Motor neuron (in vitro differentiated cells): Measurements from ENCODE around the gene CELSR3. TPM values are rescaled to one million over a fixed set of nuclear protein-coding genes. Genes with fewer than 3 reads are reported as not detected.
A peak's percentile ranks its signal among the peaks of the same experiment; 100 is the strongest.

ENCODE experiments used
- ATAC-seq, 8 experiments: fragments of 200-7000 bp; cut with Tn5 transposase; replicated peaks in 6 of 8; 2 replicates each; pipeline ENCODE4 v1.8.0; 2021; ENCODE audit warnings: mild to moderate bottlenecking in 8 of 8, moderate library complexity in 8 of 8
- H3K27ac ChIP-seq, 2 donors: fragments of 250-450 bp; sonication (Bioruptor Pico); 2 replicates each; pipeline ENCODE4 v1.9.0; 2021; ENCODE audit warnings: antibody characterized with exemption in 2 of 2, mild to moderate bottlenecking in 2 of 2, moderate library complexity in 1 of 2
- H3K4me1 ChIP-seq, 2 donors: fragments of 250-450 bp; sonication (Bioruptor Pico); replicated peaks in 1 of 2; 2 replicates each; pipeline ENCODE4 v1.6.1; 2021; ENCODE audit warnings: antibody characterized with exemption in 2 of 2, mild to moderate bottlenecking in 2 of 2, moderate library complexity in 1 of 2
- H3K4me3 ChIP-seq, 5 donors: fragments of 250-450 bp; sonication (Bioruptor Pico); 2 replicates each; pipeline ENCODE4 v1.9.0; 2021; ENCODE audit warnings: antibody characterized with exemption in 5 of 5, mild to moderate bottlenecking in 5 of 5, moderate library complexity in 4 of 5
- WGBS, 10 experiments: fragments of 450-650 bp; shearing (Covaris generic); methylation state at CpG; one replicate each; pipeline ENCODE4 v1.0.0; 2022; 5-methylcytosine and 5-hydroxymethylcytosine counted together
- in situ Hi-C, 9 experiments: fragments of 400-800 bp; cut with MboI; loops; one replicate each; pipeline ENCODE4 v1.15.0; 2021; ENCODE audit warnings: low sequenced_read_pairs in 9 of 9, low pct_unique_long_range_greater_than_20kb in 2 of 9; ENCODE audit not compliant: unreplicated experiment in 9 of 9
- total RNA-seq, 8 experiments: library from RNA; unstranded; fragments of 300-600 nt; gene quantifications; 2 replicates each; pipeline versions ENCODE4 v1.2.3 to v1.2.4, GENCODE V29; 2022

CELSR3 gene
- total RNA-seq, 8 experiments from 2014 or later = 0.97 to 53.4 (median 23.0) TPM

- 36 to 77% methylated on average over 5 to 6 of the region's 7 CpGs; no CpG with 5 or more reads in 8 of the 10 experiments for WGBS, 10 experiments
- Histone ChIP-seq H3K4me1 (peaks cover 11 to 15% of the 10 kb centered on the region in 2 donors), H3K27ac (no peak overlapping the region), H3K4me3 (peak overlapping the region; percentile 71 to 99 (median 89))
- in situ Hi-C loops = no loop called here
- no peak for ATAC-seq
Measured at GRCh38 chr3:48684480-48685143, 21.9 kb upstream of the CELSR3 start.

- peak overlapping the region in 2 of 5 donors; percentile 14 to 71 for H3K4me3 ChIP-seq
- H3K27ac ChIP-seq = no peak overlapping the region
- peaks cover 11 to 15% of the 10 kb centered on the region in 2 donors for H3K4me1 ChIP-seq
- in situ Hi-C loops = no loop called here
- no peak for ATAC-seq
- WGBS, 10 experiments = 2 to 100% (median 75%) methylated on average over 1 to 7 of the region's 8 CpGs; no CpG with 5 or more reads in 5 of the 10 experiments
Measured at GRCh38 chr3:48684054-48684349, 21.3 kb upstream of the CELSR3 start.

GRCh38 chr3:48682786-48683185 lies 20.1 kb upstream of the CELSR3 start:
- ATAC-seq = no peak
- H3K4me1 ChIP-seq = peaks cover 11 to 15% of the 10 kb centered on the region in 2 donors
- H3K27ac ChIP-seq = no peak overlapping the region
- in situ Hi-C loops = no loop called here
- WGBS, 10 experiments = 80 to 100% (median 96%) methylated on average over 1 to 3 of the region's 9 CpGs; no CpG with 5 or more reads in 6 of the 10 experiments
- no peak overlapping the region for H3K4me3 ChIP-seq

GRCh38 chr3:48681974-48682610 lies 19.4 kb upstream of the CELSR3 start:
- Histone ChIP-seq H3K4me1 (peaks cover 11 to 15% of the 10 kb centered on the region in 2 donors), H3K4me3 (no peak overlapping the region), H3K27ac (no peak overlapping the region)
- ATAC-seq = no peak
- 95% methylated on average over 4 of the region's 17 CpGs; no CpG with 5 or more reads in 9 of the 10 experiments for WGBS, 10 experiments
- in situ Hi-C loops = no loop called here

GRCh38 chr3:48681541-48681880 lies 18.8 kb upstream of the CELSR3 start:
- peaks cover 11 to 15% of the 10 kb centered on the region in 2 donors for H3K4me1 ChIP-seq
- 100% methylated on average over 1 of the region's 7 CpGs; no CpG with 5 or more reads in 8 of the 10 experiments for WGBS, 10 experiments
- no peak overlapping the region for H3K27ac ChIP-seq
- no peak overlapping the region for H3K4me3 ChIP-seq
- no peak for ATAC-seq
- in situ Hi-C loops = no loop called here

GRCh38 chr3:48680811-48681540 lies 18.3 kb upstream of the CELSR3 start:
- no peak for ATAC-seq
- in situ Hi-C loops = no loop called here
- 82 to 100% (median 93%) methylated on average over 1 to 7 of the region's 17 CpGs; no CpG with 5 or more reads in 4 of the 10 experiments for WGBS, 10 experiments
- Histone ChIP-seq H3K27ac (no peak overlapping the region), H3K4me3 (no peak overlapping the region), H3K4me1 (peaks cover 11 to 15% of the 10 kb centered on the region in 2 donors)

GRCh38 chr3:48679411-48680391 lies 17.0 kb upstream of the CELSR3 start:
- no peak overlapping the region for H3K27ac ChIP-seq
- peak in 3 of 8 experiments; percentile 26 to 73 (median 65) for ATAC-seq
- WGBS, 10 experiments = 78 to 100% (median 95%) methylated on average over 1 to 11 of the region's 20 CpGs; no CpG with 5 or more reads in 5 of the 10 experiments

GRCh38 chr3:48678566-48679380 lies 16.1 kb upstream of the CELSR3 start:
- Histone ChIP-seq H3K27ac (no peak overlapping the region), H3K4me3 (no peak overlapping the region), H3K4me1 (peaks cover 0 to 5% of the 10 kb centered on the region in 2 donors)
- in situ Hi-C loops = no loop called here
- peak in 2 of 8 experiments; percentile 4 to 9 for ATAC-seq
- 88 to 100% (median 96%) methylated on average over 3 to 10 of the region's 24 CpGs; no CpG with 5 or more reads in 3 of the 10 experiments for WGBS, 10 experiments

More at GRCh38 chr3:48679411-48680391, 17.0 kb upstream of the CELSR3 start:
- Histone ChIP-seq H3K4me1 (peaks cover 9 to 14% of the 10 kb centered on the region in 2 donors), H3K4me3 (no peak overlapping the region)
- in situ Hi-C loops = no loop called here

GRCh38 chr3:48678056-48678455 lies 15.4 kb upstream of the CELSR3 start:
- no peak overlapping the region for H3K27ac ChIP-seq
- no peak overlapping the region for H3K4me3 ChIP-seq
- H3K4me1 ChIP-seq = no peaks in the 10 kb centered on the region
- WGBS, 10 experiments = 37 to 100% (median 92%) methylated on average over 1 to 4 of the region's 4 CpGs; no CpG with 5 or more reads in 5 of the 10 experiments
- in situ Hi-C loops = no loop called here
- ATAC-seq = no peak

- in situ Hi-C loops = no loop called here
- peak in 4 of 8 experiments; percentile 17 to 24 (median 20) for ATAC-seq
- WGBS, 10 experiments = 80 to 96% (median 89%) methylated on average over 2 to 4 of the region's 9 CpGs; no CpG with 5 or more reads in 6 of the 10 experiments
Measured at GRCh38 chr3:48674505-48674904, 11.8 kb upstream of the CELSR3 start.

GRCh38 chr3:48672522-48672921 lies 9.8 kb upstream of the CELSR3 start:
- Histone ChIP-seq H3K4me3 (no peak overlapping the region), H3K4me1 (no peaks in the 10 kb centered on the region), H3K27ac (no peak overlapping the region)
- in situ Hi-C loops = no loop called here
- 0 to 89% (median 77%) methylated on average over 1 of the region's 1 CpG; no CpG with 5 or more reads in 7 of the 10 experiments for WGBS, 10 experiments
- ATAC-seq = no peak

More at GRCh38 chr3:48674505-48674904, 11.8 kb upstream of the CELSR3 start:
- Histone ChIP-seq H3K27ac (no peak overlapping the region), H3K4me1 (no peaks in the 10 kb centered on the region), H3K4me3 (no peak overlapping the region)

- Histone ChIP-seq H3K4me3 (no peak overlapping the region), H3K27ac (no peak overlapping the region), H3K4me1 (peaks cover 7 to 10% of the 10 kb centered on the region in 2 donors)
- ATAC-seq = no peak
- 20 to 100% (median 86%) methylated on average over 1 to 2 of the region's 4 CpGs; no CpG with 5 or more reads in 6 of the 10 experiments for WGBS, 10 experiments
- in situ Hi-C loops = no loop called here
Measured at GRCh38 chr3:48664929-48665328, 2.2 kb upstream of the CELSR3 start.
